K562 (cell line): ENCODE measurements around the gene GLUD1. TPM values are rescaled to one million over a fixed set of nuclear protein-coding genes. Genes with fewer than 3 reads are reported as not detected.

Experiments used
- ATAC-seq: fragments of 200-7000 bp; cut with Tn5 transposase; 3 replicates; pipeline ENCODE4 v1.9.1; 2020; ENCODE audit warnings: moderate library complexity
- BruUV-seq: library from RNA; stranded (reverse); fragments of 400-500 nt; replicated peaks from 2 replicates; lab custom pipeline; 2021; lab: Mats Ljungman, UMichigan
- CTCF ChIA-PET: fragments of 300-600 bp; formaldehyde crosslinking; extraction: SDS; loops from one replicate; lab custom pipeline; 2021; ENCODE audit warnings: low intra/inter-chr PET ratio; lab: Yijun Ruan, JAX
- POLR2A ChIA-PET: fragments of 300-600, 350-650 bp; sonication (Branson Sonifier 250); formaldehyde crosslinking; extraction: SDS; loops from one replicate; lab custom pipeline; 2021; ENCODE audit warnings: antibody characterized with exemption, inconsistent platforms; lab: Yijun Ruan, JAX
- DNase-seq, 4 experiments: peaks; one replicate each; pipeline versions ENCODE4 v3.0.0 to v3.0.0-alpha.2; 2011 to 2018; ENCODE audit warnings: low spot score in 3 of 4, mixed read lengths in 3 of 4; ENCODE audit errors: extremely low read depth in 1 of 4
- FAIRE-seq: peaks from 2 replicates; lab custom pipeline; 2011; peaks lifted over from hg19 to GRCh38; lab: Jason Lieb, UNC
- H2AFZ ChIP-seq: 2 replicates; pipeline ENCODE4 v1.6.0; 2011; ENCODE audit warnings: low read depth, low read length, control low read depth, inconsistent platforms
- H3K27ac ChIP-seq: fragments of 200-600 bp; 3 replicates; pipeline ENCODE4 v1.8.0; 2011; ENCODE audit warnings: low read depth, mild to moderate bottlenecking, control low read depth, inconsistent platforms, low read length, moderate library complexity, mixed read lengths; ENCODE audit errors: extremely low read depth
- H3K27me3 ChIP-seq, 2 experiments: fragments of 300-600 bp in 1 of 2; 2 replicates in 1 of 2; 3 replicates in 1 of 2; pipeline versions ENCODE4 v1.6.0 to v1.8.0; 2011; ENCODE audit warnings: inconsistent platforms in 2 of 2, low read length in 2 of 2, mild to moderate bottlenecking in 1 of 2, mixed read lengths in 1 of 2, moderate library complexity in 1 of 2; ENCODE audit not compliant: control insufficient read depth in 2 of 2, insufficient read depth in 2 of 2
- H3K36me3 ChIP-seq: fragments of 300-600 bp; 3 replicates; pipeline ENCODE4 v1.8.0; 2011; ENCODE audit warnings: mild to moderate bottlenecking, low read length, inconsistent platforms; ENCODE audit not compliant: control insufficient read depth, insufficient read depth
- H3K4me1 ChIP-seq, 2 experiments: fragments of 200-600 bp in 1 of 2; replicated peaks in 1 of 2; 2 replicates in 1 of 2; 3 replicates in 1 of 2; pipeline versions ENCODE4 v1.5.1 to v1.8.0; 2011; ENCODE audit warnings: inconsistent platforms in 2 of 2, low read length in 2 of 2, mild to moderate bottlenecking in 1 of 2, mixed read lengths in 1 of 2, moderate library complexity in 1 of 2; ENCODE audit not compliant: control insufficient read depth in 2 of 2, insufficient read depth in 2 of 2
- H3K4me2 ChIP-seq: 2 replicates; pipeline ENCODE4 v1.6.1; 2011; ENCODE audit warnings: low read length, control low read depth, inconsistent platforms, mixed read lengths; ENCODE audit not compliant: insufficient read depth
- H3K4me3 ChIP-seq: fragments of 200-600 bp; sonication (generic), shearing (Covaris generic); 2 replicates; pipeline ENCODE4 v1.5.1; 2016; ENCODE audit warnings: control low read depth, inconsistent platforms
- H3K79me2 ChIP-seq: fragments of 200-600 bp; 3 replicates; pipeline ENCODE4 v1.8.0; 2011; ENCODE audit warnings: low read length, inconsistent platforms; ENCODE audit not compliant: control insufficient read depth, insufficient read depth
- H3K9ac ChIP-seq, 2 experiments: 2 replicates each; pipeline versions ENCODE4 v1.6.0 to v1.6.1; 2011; ENCODE audit warnings: low read depth in 2 of 2, low read length in 2 of 2, control low read depth in 1 of 2, inconsistent platforms in 1 of 2, mild to moderate bottlenecking in 1 of 2, mixed read lengths in 1 of 2; ENCODE audit not compliant: insufficient read depth in 1 of 2
- H3K9me1 ChIP-seq: one replicate; pipeline ENCODE4 v1.6.0; 2011; ENCODE audit warnings: inconsistent platforms, mild to moderate bottlenecking, low read length, moderate library complexity; ENCODE audit not compliant: control insufficient read depth, insufficient read depth
- H3K9me3 ChIP-seq: replicated peaks from 2 replicates; pipeline ENCODE4 v1.5.1; 2011; ENCODE audit warnings: low read depth, low read length, inconsistent platforms; ENCODE audit not compliant: control insufficient read depth, insufficient read depth
- H4K20me1 ChIP-seq: replicated peaks from 2 replicates; pipeline ENCODE4 v1.6.1; 2011; ENCODE audit warnings: low read length, inconsistent platforms, mixed read lengths; ENCODE audit not compliant: control insufficient read depth, insufficient read depth
- E4F1 ChIP-seq: fragments of 250-450 bp; sonication (Bioruptor Pico); IDR thresholded peaks from 2 replicates; pipeline ENCODE4 v1.5.0; 2021; ENCODE audit warnings: mild to moderate bottlenecking, borderline replicate concordance
- HDAC2 ChIP-seq: fragments of 450-650 bp; IDR thresholded peaks from 2 replicates; pipeline ENCODE4 v1.6.1; 2016; ENCODE audit warnings: mild to moderate bottlenecking
- HINFP ChIP-seq: fragments of 450-650 bp; conservative IDR thresholded peaks from 2 replicates; pipeline ENCODE4 v1.6.1; 2016; ENCODE audit warnings: missing genetic modification characterization, low read depth, mild to moderate bottlenecking, control low read depth, missing compliant biosample characterization
- KAT7 ChIP-seq: sonication (generic); formaldehyde crosslinking; IDR thresholded peaks from 2 replicates; pipeline ENCODE4 v1.8.0; 2022; ENCODE audit warnings: missing genetic modification reagents, mild to moderate bottlenecking, borderline replicate concordance
- KLF6 ChIP-seq: fragments of 250-450 bp; sonication (Bioruptor Pico); IDR thresholded peaks from 2 replicates; pipeline ENCODE4 v1.4.0; 2020; ENCODE audit warnings: mild to moderate bottlenecking, moderate library complexity, borderline replicate concordance
- NCOA2 ChIP-seq, 2 experiments: fragments of 450-650 bp; IDR thresholded peaks; 2 replicates each; pipeline ENCODE4 v1.6.1; 2018; ENCODE audit warnings: mild to moderate bottlenecking in 2 of 2, moderate library complexity in 1 of 2; ENCODE audit not compliant: partially characterized antibody in 2 of 2
- SMAD1 ChIP-seq: fragments of 150-350 bp; IDR thresholded peaks from 2 replicates; pipeline ENCODE4 v1.6.1; 2014; ENCODE audit warnings: low read length, low read depth; ENCODE audit not compliant: partially characterized antibody
- TAL1 ChIP-seq: fragments of 450-650 bp; IDR thresholded peaks from 2 replicates; pipeline ENCODE4 v1.6.1; 2016; ENCODE audit warnings: mild to moderate bottlenecking
- TEAD4 ChIP-seq, 2 experiments: sonication (generic) in 1 of 2; formaldehyde crosslinking in 1 of 2; IDR thresholded peaks; 2 replicates each; pipeline versions ENCODE4 v1.6.1 to v1.8.0; 2012 to 2022; ENCODE audit warnings: borderline replicate concordance in 1 of 2, inconsistent platforms in 1 of 2, low read length in 1 of 2, mild to moderate bottlenecking in 1 of 2, missing genetic modification reagents in 1 of 2
- ZNF212 ChIP-seq: fragments of 450-650 bp; formaldehyde crosslinking; IDR thresholded peaks from 2 replicates; pipeline ENCODE4 v1.4.0; 2020; ENCODE audit warnings: mild to moderate bottlenecking
- ZNF384 ChIP-seq: IDR thresholded peaks from 2 replicates; pipeline ENCODE4 v1.6.1; 2012; ENCODE audit warnings: low read depth, low read length, improper control_type of control experiment
- ZNF41 ChIP-seq: fragments of 250-450 bp; sonication (Bioruptor Pico); conservative IDR thresholded peaks from 2 replicates; pipeline ENCODE4 v1.4.0; 2020; ENCODE audit warnings: mild to moderate bottlenecking
- ZNF449 ChIP-seq: fragments of 250-450 bp; sonication (Bioruptor Pico); IDR thresholded peaks from 2 replicates; pipeline ENCODE4 v1.8.0; 2022; ENCODE audit warnings: moderate library complexity, mild to moderate bottlenecking, inconsistent platforms
- ZNF77 ChIP-seq: fragments of 250-450 bp; sonication (Bioruptor Pico); IDR thresholded peaks from 2 replicates; pipeline ENCODE4 v1.5.0; 2020
- ZNF830 ChIP-seq: fragments of 250-450 bp; sonication (Bioruptor Pico); IDR thresholded peaks from 2 replicates; pipeline ENCODE4 v1.5.0; 2021; ENCODE audit warnings: mild to moderate bottlenecking
- WGBS: fragments of 100-300 bp; shearing (Covaris generic); methylation state at CpG from one replicate; pipeline ENCODE4 v1.1.6; 2016; ENCODE audit warnings: low coverage, mixed read lengths; ENCODE audit not compliant: insufficient coverage; ENCODE audit errors: missing lambda C conversion rate; 5-methylcytosine and 5-hydroxymethylcytosine counted together
- in situ Hi-C: fragments of 300-500 bp; cut with MboI; formaldehyde crosslinking; loops from 4 replicates; pipeline ENCODE4 v1.15.0; 2018; ENCODE audit warnings: inconsistent platforms, mixed read lengths
- intact Hi-C: fragments of 100-400 bp; cut with micrococcal nuclease; formaldehyde crosslinking; loops from 2 replicates; pipeline ENCODE4 v1.14.2; 2022
- polyA plus RNA-seq, 8 experiments: library from polyadenylated mRNA; depleted of rRNA in 4 of 8; stranded (reverse) in 5 of 8; unstranded in 3 of 8; fragments of >200 nt; fragmentation: Nextera tagmentation in 2 of 8; fragmentation: Illumina TruSeq in 1 of 8; extraction: Ambion mirVana in 2 of 8; extraction: Trizol in 1 of 8; gene quantifications; 2 replicates each; pipeline versions ENCODE4 v1.2.1 to v1.2.3, GENCODE V29; 2011 to 2014; ENCODE audit warnings: inconsistent platforms in 1 of 8, missing spikeins in 1 of 8
- total RNA-seq, 7 experiments: library from RNA; depleted of rRNA in 6 of 7; stranded (reverse); fragments of >200 nt in 6 of 7; fragmentation: Illumina TruSeq in 2 of 7; extraction: Trizol in 2 of 7; gene quantifications; 2 replicates each; pipeline versions ENCODE4 v1.2.1 to v1.2.3, GENCODE V29; 2011 to 2021; ENCODE audit warnings: low replicate concordance in 1 of 7

GLUD1 gene
- total and polyA plus RNA-seq, 9 of the 15 experiments (the other 6 are each of a cell fraction or from before 2014, with no cell fraction given), result 21.9 to 92.0 (median 76.3) TPM

- intact Hi-C loops, result no loop called here
- Histone ChIP-seq H3K4me2 (no peak overlapping the region), H3K27me3 (no peaks in the 10 kb centered on the region), H3K4me3 (no peak overlapping the region), H3K27ac (no peak overlapping the region), H4K20me1 (no peaks in the 10 kb centered on the region), H3K9me1 (no peaks in the 10 kb centered on the region), H3K4me1 (no peaks in the 10 kb centered on the region), H3K9ac (no peak overlapping the region), H3K36me3 (peaks cover 62% of the 10 kb centered on the region), H2AFZ (no peak overlapping the region), H3K79me2 (peaks cover 26% of the 10 kb centered on the region), H3K9me3 (no peaks in the 10 kb centered on the region)
- POLR2A ChIA-PET, result interaction anchor here (3.5 kb wide), 1 partner anchor 9 kb away, joined by 13 read pairs; the partner anchor contains the start of gene SHLD2
- CTCF ChIA-PET, result no interaction called here
- in situ Hi-C loops, result no loop called here
- 74% methylated on average over 7 of the region's 7 CpGs for WGBS
- no peak for TF ChIP-seq HINFP
- no peak for TF ChIP-seq E4F1 (CRISPR knock-in tag)
- TF ChIP-seq SMAD1, result no peak
- TF ChIP-seq TEAD4 (IDR thresholded peaks at IDR 0.05; ENCODE audit: low read length), result no peak
- TF ChIP-seq TEAD4 (CRISPR knock-in tag; IDR thresholded peaks at IDR 0.05; ENCODE audit: borderline replicate concordance), result no peak
- TF ChIP-seq NCOA2 (IDR thresholded peaks at IDR 0.05; ENCODE audit: partially characterized antibody in 2 of 2), result no peak
- no peak for TF ChIP-seq KLF6 (CRISPR knock-in tag)
- TF ChIP-seq KAT7 (CRISPR knock-in tag), result no peak
- TF ChIP-seq ZNF41 (CRISPR knock-in tag), result no peak
- no peak for TF ChIP-seq ZNF449
- TF ChIP-seq ZNF384, result no peak
- TF ChIP-seq TAL1, result no peak
- TF ChIP-seq ZNF212 (CRISPR knock-in tag), result no peak
- no peak for TF ChIP-seq HDAC2
- TF ChIP-seq ZNF77 (CRISPR knock-in tag), result no peak
- no peak for TF ChIP-seq ZNF830 (CRISPR knock-in tag)
- BruUV-seq, result no TSS peak
- no peak for ATAC-seq
- no peak for DNase-seq
- FAIRE-seq, result peak; percentile 35
These were observed 10.9 kb upstream of the GLUD1 start for GRCh38 chr10:87105446-87106124.
